C4-2B (cell line): Measurements from ENCODE around the gene CAB39.

Experiments used
- ZFX ChIP-seq: fragments of 450-650 bp; IDR thresholded peaks from 2 replicates; pipeline ENCODE4 v1.6.1; 2017
- TF ChIP-seq, protein P1 (sequence below): fragments of 450-650 bp; conservative IDR thresholded peaks from 2 replicates; pipeline ENCODE4 v1.5.1; 2017; ENCODE audit warnings: mild to moderate bottlenecking

DNA sequence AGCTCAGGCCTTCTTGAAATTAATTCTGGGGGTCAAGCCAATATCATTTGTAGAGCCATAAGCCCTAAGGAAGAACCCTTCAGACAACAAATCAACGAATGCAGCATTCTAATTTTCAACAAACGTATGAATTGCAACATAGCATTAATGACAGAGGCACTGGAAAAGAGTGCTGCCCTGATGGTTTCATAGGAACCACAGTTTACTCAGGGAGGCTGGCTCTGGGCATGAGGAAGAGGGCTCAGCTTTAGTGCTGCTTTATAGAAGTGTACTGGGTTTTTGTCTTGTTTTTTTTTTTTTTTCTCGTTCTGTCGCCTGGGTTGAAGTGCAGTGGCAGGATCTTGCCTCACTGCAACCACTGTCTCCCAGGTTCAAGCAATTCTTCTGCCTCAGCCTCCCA is 36.1 kb upstream of the CAB39 start:
- TF ChIP-seq, protein P1, sequence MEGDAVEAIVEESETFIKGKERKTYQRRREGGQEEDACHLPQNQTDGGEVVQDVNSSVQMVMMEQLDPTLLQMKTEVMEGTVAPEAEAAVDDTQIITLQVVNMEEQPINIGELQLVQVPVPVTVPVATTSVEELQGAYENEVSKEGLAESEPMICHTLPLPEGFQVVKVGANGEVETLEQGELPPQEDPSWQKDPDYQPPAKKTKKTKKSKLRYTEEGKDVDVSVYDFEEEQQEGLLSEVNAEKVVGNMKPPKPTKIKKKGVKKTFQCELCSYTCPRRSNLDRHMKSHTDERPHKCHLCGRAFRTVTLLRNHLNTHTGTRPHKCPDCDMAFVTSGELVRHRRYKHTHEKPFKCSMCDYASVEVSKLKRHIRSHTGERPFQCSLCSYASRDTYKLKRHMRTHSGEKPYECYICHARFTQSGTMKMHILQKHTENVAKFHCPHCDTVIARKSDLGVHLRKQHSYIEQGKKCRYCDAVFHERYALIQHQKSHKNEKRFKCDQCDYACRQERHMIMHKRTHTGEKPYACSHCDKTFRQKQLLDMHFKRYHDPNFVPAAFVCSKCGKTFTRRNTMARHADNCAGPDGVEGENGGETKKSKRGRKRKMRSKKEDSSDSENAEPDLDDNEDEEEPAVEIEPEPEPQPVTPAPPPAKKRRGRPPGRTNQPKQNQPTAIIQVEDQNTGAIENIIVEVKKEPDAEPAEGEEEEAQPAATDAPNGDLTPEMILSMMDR = no peak
- TF ChIP-seq ZFX = no peak
